HEK293 (cell line): ENCODE data around the gene EFNA2.

Source experiments
- CTCF ChIP-seq: fragments of 450-650 bp; formaldehyde crosslinking; IDR thresholded peaks from 2 replicates; pipeline ENCODE4 v1.5.1; 2016; ENCODE audit warnings: missing biosample characterization, missing genetic modification characterization
- PRDM4 ChIP-seq: fragments of 450-650 bp; formaldehyde crosslinking; IDR thresholded peaks from 2 replicates; pipeline ENCODE4 v1.5.1; 2017; ENCODE audit warnings: missing biosample characterization, missing genetic modification characterization
- REST ChIP-seq: fragments of 450-650 bp; formaldehyde crosslinking; IDR thresholded peaks from 2 replicates; pipeline ENCODE4 v1.5.1; 2016; ENCODE audit warnings: missing biosample characterization, missing genetic modification characterization
- ZBTB20 ChIP-seq: fragments of 450-650 bp; formaldehyde crosslinking; IDR thresholded peaks from 2 replicates; pipeline ENCODE4 v1.5.1; 2016; ENCODE audit warnings: missing biosample characterization, missing genetic modification characterization

GRCh38 chr19:1271528-1272422, 13.9 kb upstream of the EFNA2 start:
- TF ChIP-seq REST (tag by site-specific recombination) (no peak), ZBTB20 (tag by site-specific recombination) (no peak), PRDM4 (no peak), CTCF (tag by site-specific recombination) (no peak)
